PFSK-1 (cell line): ENCODE data around the gene CACNG7.

Experiments used
- POLR2AphosphoS5 ChIP-seq: IDR thresholded peaks from 2 replicates; pipeline ENCODE4 v1.6.1; 2012; ENCODE audit warnings: low read depth, mild to moderate bottlenecking, control low read depth, low read length, moderate library complexity
- TAF1 ChIP-seq: IDR thresholded peaks from 2 replicates; pipeline ENCODE4 v1.6.1; 2012; ENCODE audit warnings: low read length, control low read depth, borderline replicate concordance; ENCODE audit not compliant: insufficient read depth

- TF ChIP-seq POLR2AphosphoS5 (no peak), TAF1 (no peak)
These were observed 80.8 kb downstream of the CACNG7 start for GRCh38 chr19:53989600-53990533.
